HUES6 (cell line): ENCODE measurements around the gene ATP5F1D.

Experiments
- H3K27ac ChIP-seq: 2 replicates; pipeline ENCODE4 v1.7.0; 2013; ENCODE audit warnings: low read depth, mild to moderate bottlenecking, low read length, inconsistent platforms
- H3K27me3 ChIP-seq: 2 replicates; pipeline ENCODE4 v1.6.1; 2013; ENCODE audit warnings: low read length; ENCODE audit not compliant: control insufficient read depth, insufficient read depth
- H3K36me3 ChIP-seq: 2 replicates; pipeline ENCODE4 v1.6.1; 2013; ENCODE audit warnings: low read length; ENCODE audit not compliant: control insufficient read depth, insufficient read depth
- H3K4me1 ChIP-seq: 2 replicates; pipeline ENCODE4 v1.6.1; 2013; ENCODE audit warnings: low read length; ENCODE audit not compliant: control insufficient read depth, insufficient read depth
- H3K4me3 ChIP-seq: 2 replicates; pipeline ENCODE4 v1.5.1; 2013; ENCODE audit warnings: low read depth, low read length
- H3K9ac ChIP-seq: one replicate; pipeline ENCODE4 v1.6.1; 2013; ENCODE audit warnings: mild to moderate bottlenecking, low read length
- H3K9me3 ChIP-seq: 2 replicates; pipeline ENCODE4 v1.6.1; 2013; ENCODE audit warnings: low read depth, low read length; ENCODE audit not compliant: control insufficient read depth, insufficient read depth

Gene ATP5F1D

DNA sequence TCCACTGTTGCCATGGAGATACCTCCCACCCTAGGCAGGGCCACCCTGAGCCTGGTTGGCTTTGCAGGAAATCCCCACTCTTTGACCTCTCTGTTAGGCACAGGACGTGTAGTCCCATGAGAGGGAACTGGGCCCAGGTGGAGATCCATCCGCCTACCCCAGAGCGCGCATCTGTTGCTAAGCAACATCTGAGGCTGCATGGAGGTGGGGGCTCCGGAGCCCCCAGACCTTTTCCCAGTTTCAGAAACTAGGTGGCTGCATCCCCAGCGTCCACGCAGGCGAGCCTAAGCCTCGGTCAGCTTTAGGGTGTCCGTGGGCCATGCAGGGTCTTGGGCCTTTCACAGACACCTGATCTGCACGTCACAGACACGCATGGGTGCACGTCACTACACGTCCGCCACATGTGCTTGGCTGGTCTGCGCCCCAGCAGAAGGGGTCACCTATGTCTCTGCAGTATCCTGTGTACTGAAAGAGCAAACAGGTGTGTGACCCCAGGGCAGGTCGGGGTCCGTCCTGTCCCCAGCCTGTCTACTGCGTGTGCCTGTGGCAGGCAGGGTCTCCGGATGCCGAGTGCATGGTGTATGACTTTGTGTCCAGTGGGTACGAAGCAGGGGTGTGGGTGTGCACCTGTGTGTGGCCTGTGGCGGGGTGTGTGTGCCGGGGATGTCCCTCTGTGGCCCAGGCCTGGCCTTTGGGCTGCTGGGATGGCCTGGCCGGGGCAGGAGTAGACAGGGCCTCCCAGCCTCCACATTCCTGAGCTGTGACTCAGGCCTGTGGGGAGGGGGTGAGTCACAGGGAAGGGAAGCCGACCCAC, 23.5 kb downstream of the ATP5F1D start:
- peak overlapping the region; percentile 12; the same call in 1 of the 2 replicates for H3K27ac ChIP-seq
- H3K9me3 ChIP-seq: no peaks in the 10 kb centered on the region
- H3K27me3 ChIP-seq: peaks cover 12% of the 10 kb centered on the region
- H3K9ac ChIP-seq: peak overlapping the region; percentile 58
- peak overlapping the region; percentile 17 for H3K4me3 ChIP-seq
- H3K4me1 ChIP-seq: peaks cover 60% of the 10 kb centered on the region
- H3K36me3 ChIP-seq: 0 out of 2 replicates have a peak, but pooled peaks cover under 1% of the 10 kb centered on the region

DNA sequence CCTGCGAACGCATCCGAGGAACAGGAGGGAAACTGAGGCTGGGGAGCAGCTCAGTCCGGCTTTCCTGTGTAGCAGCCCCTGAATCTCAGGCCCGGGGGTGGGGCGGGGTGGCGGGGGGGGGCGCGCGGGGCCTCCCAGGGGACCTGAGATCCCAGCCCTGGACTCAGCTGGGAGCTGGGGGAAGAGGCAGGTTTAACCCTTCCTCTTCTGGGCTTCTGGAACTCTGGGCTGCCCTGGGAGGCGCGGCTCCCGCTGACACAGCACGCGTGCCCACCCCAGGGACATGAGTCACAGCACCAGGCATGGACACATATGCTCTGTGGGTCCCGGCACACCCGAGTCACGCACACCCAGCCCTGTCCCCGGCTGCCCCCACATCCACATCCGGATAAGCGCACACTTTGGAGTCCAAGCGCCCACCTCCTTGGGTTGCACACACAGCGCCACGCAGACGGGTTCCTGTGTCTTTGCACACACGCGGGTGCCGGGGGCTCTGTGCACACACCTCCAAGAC, 24.1 kb downstream of the ATP5F1D start:
- Histone ChIP-seq H3K4me1 (peaks cover 59% of the 10 kb centered on the region), H3K4me3 (peak overlapping the region; percentile 75), H3K27me3 (peaks cover 12% of the 10 kb centered on the region), H3K27ac (peak overlapping the region; percentile 79; the same call in 1 of the 2 replicates), H3K9ac (peak overlapping the region; percentile 89), H3K9me3 (no peaks in the 10 kb centered on the region), H3K36me3 (peaks cover 3% of the 10 kb centered on the region)

DNA sequence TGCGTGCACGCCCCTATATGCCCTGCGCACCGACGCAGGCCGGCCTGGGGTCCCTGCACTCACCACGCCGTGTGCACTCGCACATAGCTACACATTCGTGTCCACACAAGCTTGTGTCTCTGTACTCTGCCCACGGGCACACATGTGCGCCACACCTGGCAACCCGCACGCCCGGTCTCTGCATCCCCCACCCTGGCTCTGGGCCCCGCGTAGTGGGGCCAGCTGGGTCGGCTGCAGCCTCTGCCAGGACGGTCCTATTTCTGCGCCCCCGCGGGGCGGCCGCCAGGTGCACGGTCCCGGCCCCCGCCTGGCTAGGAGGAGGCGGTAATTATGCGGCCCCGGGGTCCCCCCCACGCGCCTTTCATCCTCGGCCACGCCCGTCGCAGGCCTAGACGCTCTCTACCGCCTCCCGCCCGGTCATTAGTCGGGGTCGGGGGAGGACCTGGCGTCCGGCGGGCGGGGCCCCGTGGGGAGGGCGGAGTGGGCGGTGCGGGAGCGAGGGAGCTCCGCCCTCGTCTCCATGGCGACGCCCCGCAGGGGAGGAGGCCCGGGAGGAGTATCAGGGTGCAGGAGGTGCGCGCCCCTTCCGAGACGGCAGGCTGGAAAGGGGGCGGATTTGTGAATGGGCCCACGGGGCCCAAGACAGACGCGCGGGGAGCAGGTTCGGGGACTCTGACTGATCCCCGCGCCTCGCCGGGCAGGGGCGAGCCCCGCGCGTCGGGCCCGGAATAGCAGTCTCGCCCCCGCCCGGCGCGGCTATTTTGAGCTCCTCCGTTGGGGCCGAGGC, 24.8 kb downstream of the ATP5F1D start:
- Histone ChIP-seq H3K9me3 (no peaks in the 10 kb centered on the region), H3K27me3 (peaks cover 12% of the 10 kb centered on the region), H3K27ac (peak overlapping the region; percentile 79; the same call in 1 of the 2 replicates), H3K9ac (peak overlapping the region; percentile 89), H3K4me3 (peak overlapping the region; percentile 75), H3K4me1 (peaks cover 65% of the 10 kb centered on the region), H3K36me3 (peaks cover 10% of the 10 kb centered on the region)

DNA sequence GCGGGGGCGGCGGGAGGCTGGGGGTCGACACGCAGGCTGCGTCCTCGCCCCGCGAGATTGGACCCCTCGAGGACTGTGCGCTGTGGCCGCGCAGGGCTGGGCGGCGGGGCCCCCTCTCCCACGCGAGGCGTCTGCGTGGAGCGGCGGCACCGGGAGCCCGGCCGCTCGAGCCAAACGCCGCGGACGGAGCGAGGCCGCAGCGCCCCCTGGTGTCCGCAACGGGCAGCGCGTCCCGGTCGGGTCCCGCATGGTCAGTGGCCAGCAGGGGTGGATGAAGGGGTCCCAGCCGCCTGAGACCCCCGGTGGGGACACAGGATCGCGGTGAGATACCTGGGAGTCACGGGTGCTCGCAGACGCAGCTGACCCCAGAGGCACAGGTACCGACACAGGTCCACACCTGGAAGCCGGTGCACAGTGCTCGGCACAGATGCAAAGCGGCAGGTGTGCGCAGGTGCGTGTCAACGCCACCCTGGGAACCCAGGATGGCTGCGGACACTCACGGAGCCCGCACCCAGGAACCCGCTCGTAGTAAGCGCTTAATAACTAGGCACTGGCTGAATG, 25.4 kb downstream of the ATP5F1D start:
- peaks cover 12% of the 10 kb centered on the region for H3K27me3 ChIP-seq
- peaks cover 60% of the 10 kb centered on the region for H3K4me1 ChIP-seq
- H3K9ac ChIP-seq: peak overlapping the region; percentile 35
- H3K9me3 ChIP-seq: no peaks in the 10 kb centered on the region
- no peak overlapping the region; the same call in 1 of the 2 replicates for H3K27ac ChIP-seq
- H3K4me3 ChIP-seq: peak overlapping the region; percentile 75
- peaks cover 17% of the 10 kb centered on the region for H3K36me3 ChIP-seq

DNA sequence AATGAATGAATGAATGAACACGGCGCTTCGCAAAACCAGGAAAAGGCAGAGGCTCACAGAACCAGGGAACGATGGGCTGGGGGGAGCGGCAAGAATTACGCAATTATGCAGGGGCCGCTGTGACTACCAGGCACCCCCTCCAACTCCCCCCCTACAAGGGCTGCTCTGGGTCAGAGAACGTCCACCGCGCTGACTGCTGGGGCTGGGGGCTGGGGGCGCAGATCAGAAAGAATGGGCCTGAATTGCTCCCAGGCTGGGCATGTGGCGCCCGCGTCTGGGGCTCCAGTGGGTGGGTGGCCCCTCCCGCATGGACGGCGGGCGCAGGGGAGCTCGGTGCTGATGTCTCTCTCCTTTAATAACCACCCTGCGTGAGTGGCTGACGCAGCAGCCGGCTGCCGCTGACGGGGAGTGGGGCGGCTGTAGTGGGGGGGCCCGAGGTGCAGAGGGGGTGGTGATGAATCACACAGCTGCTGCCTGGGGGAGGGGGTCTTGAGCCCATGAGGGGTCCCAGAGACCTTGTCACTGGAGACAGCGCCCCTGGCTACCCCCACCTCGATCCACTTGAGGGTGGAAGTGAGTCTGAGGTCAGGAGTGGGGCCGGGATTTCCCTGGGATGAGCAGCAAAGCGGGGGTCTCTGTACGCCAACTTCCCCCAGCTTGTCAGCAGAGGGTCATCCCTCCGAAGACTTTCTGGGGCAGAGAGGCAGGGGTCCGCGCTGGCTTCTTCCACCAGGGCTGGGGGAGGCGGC, 26.1 kb downstream of the ATP5F1D start:
- Histone ChIP-seq H3K4me1 (peaks cover 54% of the 10 kb centered on the region), H3K4me3 (peak overlapping the region; percentile 75), H3K27ac (no peak overlapping the region), H3K36me3 (peaks cover 23% of the 10 kb centered on the region), H3K9me3 (no peaks in the 10 kb centered on the region), H3K9ac (peak overlapping the region; percentile 30), H3K27me3 (peaks cover 12% of the 10 kb centered on the region)

DNA sequence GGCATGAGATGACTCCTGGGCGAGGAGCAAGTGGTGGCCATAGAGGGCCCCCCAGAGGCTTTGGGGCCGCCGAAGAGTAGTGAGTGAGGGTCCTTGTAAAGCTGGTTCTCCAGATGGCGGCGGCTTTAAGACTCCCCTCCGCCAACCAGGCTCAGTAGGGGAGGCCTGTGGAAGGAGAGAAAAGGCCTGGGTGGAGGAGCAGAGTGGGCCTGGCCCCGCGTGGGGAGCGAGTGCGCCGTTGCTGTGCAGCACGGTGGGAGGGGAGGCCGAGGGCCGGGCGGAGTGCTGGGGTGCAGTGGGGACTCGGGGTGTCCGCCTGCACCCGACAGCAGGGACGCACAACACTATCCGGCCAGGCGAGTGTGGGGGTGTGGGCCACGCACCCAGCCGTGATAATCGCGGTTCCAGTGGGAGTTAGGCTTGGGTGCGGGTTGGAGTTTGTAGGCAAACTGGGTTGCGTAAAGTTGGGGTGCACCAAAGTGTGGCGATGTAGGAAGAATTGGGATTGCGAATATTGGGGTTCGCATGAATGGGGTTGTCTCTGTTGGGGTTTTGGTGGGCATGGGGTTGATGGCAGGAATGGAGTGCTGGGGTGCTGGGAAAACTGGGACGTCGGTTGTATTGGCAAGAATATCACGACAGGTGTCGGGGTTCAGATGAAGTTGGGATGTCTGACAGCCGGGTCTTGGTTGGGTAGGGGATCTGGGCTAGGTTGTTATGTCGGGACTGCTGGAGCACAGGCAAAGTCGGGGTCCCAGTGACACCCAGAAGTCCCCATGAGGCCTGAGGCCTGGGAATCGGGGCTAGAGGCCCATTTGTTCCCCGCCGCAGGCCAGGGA, 26.9 kb downstream of the ATP5F1D start:
- H3K9me3 ChIP-seq: no peaks in the 10 kb centered on the region
- H3K4me3 ChIP-seq: peak overlapping the region; percentile 75
- peak overlapping the region; percentile 30 for H3K9ac ChIP-seq
- peaks cover 31% of the 10 kb centered on the region for H3K36me3 ChIP-seq
- peaks cover 12% of the 10 kb centered on the region for H3K27me3 ChIP-seq
- H3K4me1 ChIP-seq: peaks cover 48% of the 10 kb centered on the region
- no peak overlapping the region for H3K27ac ChIP-seq

DNA sequence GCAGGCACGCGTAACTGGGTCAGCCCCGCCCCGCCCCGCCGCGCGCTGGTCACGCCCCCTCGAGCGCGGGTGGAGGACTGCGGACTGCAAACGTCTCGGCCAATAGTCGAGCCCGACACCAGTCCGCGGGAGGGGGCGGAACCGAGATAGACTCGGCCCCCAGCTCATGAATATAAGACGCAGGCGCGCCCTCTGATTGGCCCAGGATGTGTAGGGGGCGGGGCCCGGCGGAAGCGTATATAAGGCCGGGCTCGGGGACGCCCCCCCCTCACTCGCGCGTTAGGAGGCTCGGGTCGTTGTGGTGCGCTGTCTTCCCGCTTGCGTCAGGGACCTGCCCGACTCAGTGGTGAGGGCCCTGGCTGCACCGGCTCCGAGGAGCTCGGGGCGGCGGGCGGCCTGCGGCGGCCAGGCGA, 27.5 kb downstream of the ATP5F1D start, which contains the start of gene CIRBP:
CIRBP (plus strand) TSS at position 268 of the 413 bp plus-strand sequence. CDS start 1,602 bp downstream, outside the sequence.
- Histone ChIP-seq H3K4me1 (peaks cover 55% of the 10 kb centered on the region), H3K27me3 (peaks cover 12% of the 10 kb centered on the region), H3K4me3 (peak within 1 kb of the TSS; percentile 96), H3K9ac (peak within 1 kb of the TSS; percentile 97), H3K27ac (peak within 1 kb of the TSS; percentile 91), H3K36me3 (peaks cover 37% of the 10 kb centered on the region), H3K9me3 (no peaks in the 10 kb centered on the region)

DNA sequence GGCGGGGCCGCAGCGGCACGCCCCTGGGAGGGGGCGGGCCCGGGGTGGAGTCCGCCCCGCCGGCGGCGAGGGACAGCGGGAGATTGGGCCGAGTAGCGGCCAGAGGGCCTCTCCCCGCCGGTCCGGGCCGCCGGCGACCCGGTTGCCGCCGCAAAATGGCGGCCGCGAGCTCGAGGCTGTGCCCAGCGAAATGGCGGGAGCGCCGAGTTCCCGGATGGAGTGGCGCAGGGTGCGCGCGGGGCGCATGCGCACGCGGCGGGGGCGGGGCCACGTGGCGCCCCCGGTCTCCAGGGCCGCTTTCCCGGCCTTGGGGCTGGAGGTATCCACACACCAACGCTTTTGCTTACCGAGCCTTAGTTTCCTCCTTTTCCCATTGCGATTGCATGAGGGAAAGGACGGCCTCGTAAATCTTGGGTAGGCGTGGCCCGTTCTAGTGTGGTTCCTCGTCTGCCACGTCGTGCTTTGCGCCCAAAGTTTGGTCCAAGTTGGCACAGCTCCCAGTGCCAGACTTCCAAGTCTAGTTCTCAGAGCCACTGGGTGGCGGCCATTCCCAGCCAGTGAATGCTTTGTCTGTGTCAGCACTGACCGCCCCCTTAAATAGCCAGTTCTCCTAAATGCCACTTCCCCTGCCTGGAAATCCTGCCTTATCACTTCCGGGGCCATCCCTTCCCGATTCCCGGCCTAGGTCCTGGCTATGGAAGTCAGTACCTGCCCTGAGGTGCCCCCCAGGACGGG, 28.1 kb downstream of the ATP5F1D start:
- Histone ChIP-seq H3K4me1 (peaks cover 56% of the 10 kb centered on the region), H3K9ac (peak overlapping the region; percentile 97), H3K36me3 (peaks cover 43% of the 10 kb centered on the region), H3K27ac (peak overlapping the region; percentile 91), H3K4me3 (peak overlapping the region; percentile 96), H3K9me3 (no peaks in the 10 kb centered on the region), H3K27me3 (peaks cover 12% of the 10 kb centered on the region)

DNA sequence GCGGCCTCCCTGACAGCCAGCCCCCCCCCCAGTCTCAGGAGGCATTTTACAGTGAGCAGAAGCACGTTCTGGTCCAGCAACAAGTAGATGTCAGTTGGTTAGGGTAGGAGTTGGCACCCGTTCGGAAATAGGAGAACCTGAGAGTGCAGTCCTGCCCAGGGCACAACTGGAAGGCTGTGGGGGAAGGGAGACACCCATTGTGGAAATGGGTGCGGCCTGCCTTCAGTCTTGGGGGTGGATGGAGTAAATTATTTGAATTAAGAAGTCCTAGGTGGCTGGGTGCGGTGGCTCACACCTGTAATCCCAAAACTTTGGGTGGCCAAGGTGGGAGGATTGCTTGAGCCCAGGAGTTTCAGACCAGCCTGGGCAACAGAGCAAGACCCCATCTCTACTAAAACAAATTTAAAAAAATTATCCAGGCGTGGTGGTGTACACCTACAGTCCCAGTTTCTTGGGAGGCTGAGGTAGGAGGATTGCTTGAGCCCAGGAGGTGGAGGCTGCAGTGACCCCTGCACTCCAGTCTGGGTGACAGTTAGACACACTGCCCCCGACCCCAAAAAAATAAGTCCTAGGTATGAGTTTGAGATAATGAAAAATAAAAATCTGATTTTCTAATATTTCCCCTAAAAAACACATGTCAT, 28.8 kb downstream of the ATP5F1D start:
- H3K9ac ChIP-seq: peak overlapping the region; percentile 97
- peaks cover 12% of the 10 kb centered on the region for H3K27me3 ChIP-seq
- H3K4me3 ChIP-seq: peak overlapping the region; percentile 96
- H3K36me3 ChIP-seq: peaks cover 46% of the 10 kb centered on the region
- H3K9me3 ChIP-seq: no peaks in the 10 kb centered on the region
- peak overlapping the region; percentile 91 for H3K27ac ChIP-seq
- H3K4me1 ChIP-seq: peaks cover 49% of the 10 kb centered on the region
